M059J (cell line): ENCODE data around the gene GTPBP4. TPM values are rescaled to one million over a fixed set of nuclear protein-coding genes. Genes with fewer than 3 reads are reported as not detected.
A peak's percentile ranks its signal among the peaks of the same experiment; 100 is the strongest.

ENCODE experiments used
- DNase-seq: peaks from one replicate; pipeline ENCODE4 v3.0.0-alpha.2; 2012; ENCODE audit warnings: low read depth
- total RNA-seq: library from RNA; depleted of rRNA; stranded (reverse); fragments of >200 nt; shearing (Covaris generic); gene quantifications from 2 replicates; pipeline ENCODE4 v1.2.3, GENCODE V29; 2014; rRNA removed

GTPBP4 gene
- 11.2 and 20.7 TPM in 2 replicates for total RNA-seq

GRCh38 chr10:987870-988666 lies at the start of gene GTPBP4:
Gene GTPBP4 (plus strand): TSS chr10:988434. CDS start chr10:988480, 46 bp downstream.
- DNase-seq = peak; percentile 89

- no peak for DNase-seq
These were observed 49.1 kb upstream of the GTPBP4 start for GRCh38 chr10:938941-939678.

DNA sequence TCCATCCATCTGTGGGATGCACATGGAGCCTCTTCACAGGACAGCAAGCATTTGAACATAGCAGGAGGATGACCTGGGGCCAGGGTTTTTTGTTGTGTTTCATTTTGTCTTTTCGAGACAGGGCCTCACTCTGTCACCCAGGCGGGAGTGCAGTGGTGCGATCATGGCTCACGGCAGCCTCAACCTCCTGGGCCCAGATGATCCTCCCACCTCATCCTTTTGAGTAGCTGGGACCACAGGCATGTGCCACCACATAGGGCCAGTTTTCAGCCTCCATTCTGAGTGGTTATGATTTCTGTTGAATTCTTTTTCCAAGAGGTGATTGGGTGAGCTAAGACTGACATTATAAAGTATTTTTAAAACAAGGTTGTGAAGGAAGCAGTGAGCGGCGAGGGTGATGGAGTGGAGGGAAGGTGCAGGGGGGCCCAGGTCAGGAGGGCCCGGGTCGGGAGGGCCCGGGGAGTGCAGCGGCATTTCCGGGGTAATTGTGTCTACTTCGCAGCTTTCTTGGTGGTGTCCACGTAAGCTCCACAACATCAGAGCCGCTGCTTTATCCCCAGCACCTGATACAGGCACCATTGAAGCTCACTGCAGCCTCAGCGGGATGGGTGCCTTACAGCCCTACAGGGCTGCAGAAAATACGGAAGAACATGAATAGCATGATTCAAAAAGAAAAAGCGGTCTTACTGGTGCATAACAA lies 44.8 kb upstream of the GTPBP4 start:
- DNase-seq = no peak

GRCh38 chr10:944034-944831 lies 44.0 kb upstream of the GTPBP4 start:
- DNase-seq = peak; percentile 20

DNA sequence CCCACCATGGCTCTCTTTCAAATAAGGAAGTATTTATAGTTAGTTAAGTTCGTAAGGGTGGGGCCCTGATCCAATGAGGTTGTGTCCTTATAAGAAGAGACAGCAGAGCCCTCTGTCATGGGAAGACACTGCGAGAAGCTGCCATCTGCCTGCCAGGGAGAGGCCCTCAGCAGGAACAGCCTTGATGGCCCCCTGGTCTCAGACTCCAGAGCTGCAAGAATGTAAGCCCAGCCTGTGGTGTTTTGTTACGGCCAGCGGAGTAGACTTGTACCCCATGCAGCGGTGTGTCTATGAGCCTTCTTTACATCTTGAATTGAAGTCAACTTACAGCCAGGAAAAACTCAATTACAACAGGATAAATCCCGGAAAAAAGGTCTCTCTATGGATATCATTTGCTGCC lies 42.5 kb upstream of the GTPBP4 start:
- DNase-seq = no peak

GRCh38 chr10:947051-947450 lies 41.2 kb upstream of the GTPBP4 start:
- DNase-seq = no peak

DNA sequence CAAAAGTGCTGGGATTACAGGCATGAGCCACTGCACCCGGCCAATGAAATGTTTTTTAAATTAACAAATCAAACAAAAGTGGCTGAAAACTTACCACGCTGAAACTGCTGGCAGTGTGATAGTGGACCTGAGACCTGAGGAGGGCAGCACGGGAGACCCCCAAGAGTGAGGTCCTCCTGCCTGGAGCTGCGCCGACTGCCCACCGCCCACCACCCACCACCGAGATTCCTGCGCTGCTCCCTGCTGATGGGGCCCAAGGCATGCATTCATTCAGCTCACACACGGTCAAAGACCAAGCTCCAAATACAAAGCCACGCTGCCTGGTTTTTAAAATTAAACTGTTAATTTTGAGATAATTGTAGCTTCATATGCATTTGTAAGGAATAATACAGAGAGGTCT lies 40.4 kb upstream of the GTPBP4 start:
- DNase-seq = no peak

- DNase-seq = no peak
These were observed 39.9 kb upstream of the GTPBP4 start for GRCh38 chr10:948347-948746.

DNA sequence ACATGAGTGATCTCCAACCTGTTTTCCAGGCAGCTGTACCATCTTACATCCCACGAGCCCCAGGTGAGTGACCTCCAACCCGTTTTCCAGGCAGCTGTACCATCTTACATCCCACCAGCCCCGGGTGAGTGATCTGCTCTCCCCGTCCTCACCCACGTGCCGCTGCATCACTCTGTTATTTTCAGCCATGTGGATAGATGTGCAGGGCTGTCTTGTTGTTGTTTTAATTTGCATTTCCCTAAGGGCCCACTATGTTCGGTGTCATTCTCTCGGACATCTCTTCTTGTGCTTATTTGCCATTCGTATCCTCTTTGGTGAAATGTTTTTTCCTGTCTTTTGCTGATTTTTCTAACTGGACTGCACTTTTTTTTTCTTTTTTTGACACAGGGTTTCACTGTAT lies 38.8 kb upstream of the GTPBP4 start:
- DNase-seq = no peak

- DNase-seq = no peak
These were observed 34.4 kb upstream of the GTPBP4 start for GRCh38 chr10:953836-954235.

GRCh38 chr10:954396-954795 lies 33.8 kb upstream of the GTPBP4 start:
- DNase-seq = no peak

- no peak for DNase-seq
These were observed 33.0 kb upstream of the GTPBP4 start for GRCh38 chr10:955127-955819.

DNA sequence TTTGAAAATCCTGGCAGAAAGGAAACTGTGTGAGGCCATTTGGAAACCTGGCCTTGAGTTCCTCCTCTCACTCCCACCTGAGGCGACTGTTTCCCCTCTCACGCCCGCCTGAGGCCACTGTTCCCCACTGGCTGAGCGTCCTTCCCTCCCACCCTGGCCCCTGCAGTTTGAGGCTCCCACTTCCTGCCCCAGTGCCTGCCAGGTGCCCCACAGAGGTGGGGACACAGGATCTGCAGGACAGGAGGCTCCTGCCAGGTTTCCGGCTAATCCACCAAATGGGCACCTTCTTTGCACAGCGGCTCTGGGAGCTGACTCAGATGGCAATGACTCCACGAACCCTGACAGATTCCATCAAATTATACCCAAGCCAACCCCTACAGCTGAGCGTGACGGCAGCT lies 32.4 kb upstream of the GTPBP4 start:
- DNase-seq = no peak

- DNase-seq = no peak
These were observed 30.1 kb upstream of the GTPBP4 start for GRCh38 chr10:958106-958505.

GRCh38 chr10:958856-959255 lies 29.4 kb upstream of the GTPBP4 start:
- DNase-seq = no peak

GRCh38 chr10:962342-962741 lies 25.9 kb upstream of the GTPBP4 start:
- no peak for DNase-seq

- no peak for DNase-seq
These were observed 25.0 kb upstream of the GTPBP4 start for GRCh38 chr10:963186-963585.

DNA sequence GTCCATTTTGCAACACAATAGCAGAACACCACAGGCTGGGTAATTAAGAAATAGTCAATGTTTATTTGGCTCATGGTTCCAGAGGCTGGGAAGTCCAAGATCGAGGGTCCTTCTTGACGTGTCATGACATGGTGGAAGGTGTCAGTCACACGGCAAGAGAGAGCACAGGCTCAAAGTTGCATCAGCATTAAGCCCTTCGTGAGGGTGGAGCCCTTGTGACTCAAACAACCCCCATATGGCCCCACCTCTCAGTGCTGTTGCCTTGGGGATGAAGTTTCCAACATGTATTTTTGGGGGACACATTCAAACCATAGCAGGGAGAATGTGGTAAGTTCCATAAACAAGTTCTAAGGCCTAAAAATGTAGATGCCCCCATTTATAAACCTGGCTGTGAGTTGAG lies 24.6 kb upstream of the GTPBP4 start:
- no peak for DNase-seq

DNA sequence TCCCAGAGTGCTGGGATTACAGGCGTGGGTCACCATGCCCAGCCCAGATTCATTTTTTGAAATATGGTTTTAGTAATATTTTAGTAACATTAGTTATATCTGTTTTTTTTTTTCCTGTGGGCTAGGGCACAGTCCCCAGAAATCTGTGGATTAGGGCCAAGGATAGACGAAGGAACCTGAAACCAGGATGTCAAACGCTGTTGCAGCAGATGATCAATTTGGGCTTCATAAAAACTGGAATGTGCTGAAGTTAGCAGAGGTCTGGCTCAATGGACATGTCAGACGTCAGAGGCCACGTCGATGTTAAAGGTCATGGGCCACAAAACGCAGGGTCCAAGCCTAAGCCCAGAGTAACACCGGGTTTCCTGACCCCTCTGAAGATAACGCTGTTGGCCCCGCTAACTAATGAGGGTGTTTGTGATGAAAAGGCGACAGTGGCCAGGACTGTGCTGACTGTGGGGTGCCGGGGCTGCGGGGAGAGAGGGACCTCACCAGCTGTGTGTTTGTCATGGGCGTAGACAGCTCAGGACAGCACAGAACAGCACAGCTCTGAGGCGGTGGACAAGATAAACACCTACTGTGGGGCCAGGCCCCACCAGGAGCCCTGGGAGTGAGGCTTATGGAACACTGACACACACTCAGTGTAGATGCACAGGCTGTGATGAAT lies 23.8 kb upstream of the GTPBP4 start:
- no peak for DNase-seq

- no peak for DNase-seq
These were observed 23.2 kb upstream of the GTPBP4 start for GRCh38 chr10:964988-965417.
